Epithelial cell of esophagus (primary cell): ENCODE measurements around the gene MYBBP1A.

Source experiments
- DNase-seq: peaks from one replicate; pipeline ENCODE4 v3.0.0; 2010; ENCODE audit warnings: low read depth
- H3K4me3 ChIP-seq: 2 replicates; pipeline ENCODE4 v1.5.1; 2011; ENCODE audit warnings: mild to moderate bottlenecking, low read length, control low read depth
- TF ChIP-seq, protein P1 (sequence below): IDR thresholded peaks from 2 replicates; pipeline ENCODE4 v1.5.1; 2011; ENCODE audit warnings: low read depth, mild to moderate bottlenecking, low read length, control low read depth, inconsistent platforms; ENCODE audit not compliant: insufficient read depth; ENCODE audit errors: missing control alignments

MYBBP1A gene

DNA sequence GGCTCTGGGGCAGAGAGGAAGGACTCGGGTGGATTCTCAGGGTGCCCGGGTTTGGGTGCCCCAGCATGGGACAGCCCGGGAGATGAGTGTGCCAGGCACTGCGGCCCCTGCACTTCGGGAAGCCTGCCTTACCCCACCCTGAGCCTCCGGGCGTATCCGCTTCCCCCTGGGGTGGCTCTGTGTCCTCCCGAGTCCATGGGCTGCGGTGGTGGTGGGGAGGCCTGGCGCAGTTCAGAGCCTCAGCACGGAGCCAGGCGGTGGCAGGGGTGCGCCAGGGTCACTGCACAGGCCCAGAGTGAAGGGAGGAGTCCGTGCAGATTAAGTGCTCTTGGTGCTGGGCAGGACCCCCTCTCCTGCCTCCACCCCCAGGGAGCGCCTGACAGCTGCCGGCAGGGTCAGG lies 20.7 kb downstream of the MYBBP1A start:
- DNase-seq = no peak
- no peak overlapping the region for H3K4me3 ChIP-seq
- TF ChIP-seq, protein P1, sequence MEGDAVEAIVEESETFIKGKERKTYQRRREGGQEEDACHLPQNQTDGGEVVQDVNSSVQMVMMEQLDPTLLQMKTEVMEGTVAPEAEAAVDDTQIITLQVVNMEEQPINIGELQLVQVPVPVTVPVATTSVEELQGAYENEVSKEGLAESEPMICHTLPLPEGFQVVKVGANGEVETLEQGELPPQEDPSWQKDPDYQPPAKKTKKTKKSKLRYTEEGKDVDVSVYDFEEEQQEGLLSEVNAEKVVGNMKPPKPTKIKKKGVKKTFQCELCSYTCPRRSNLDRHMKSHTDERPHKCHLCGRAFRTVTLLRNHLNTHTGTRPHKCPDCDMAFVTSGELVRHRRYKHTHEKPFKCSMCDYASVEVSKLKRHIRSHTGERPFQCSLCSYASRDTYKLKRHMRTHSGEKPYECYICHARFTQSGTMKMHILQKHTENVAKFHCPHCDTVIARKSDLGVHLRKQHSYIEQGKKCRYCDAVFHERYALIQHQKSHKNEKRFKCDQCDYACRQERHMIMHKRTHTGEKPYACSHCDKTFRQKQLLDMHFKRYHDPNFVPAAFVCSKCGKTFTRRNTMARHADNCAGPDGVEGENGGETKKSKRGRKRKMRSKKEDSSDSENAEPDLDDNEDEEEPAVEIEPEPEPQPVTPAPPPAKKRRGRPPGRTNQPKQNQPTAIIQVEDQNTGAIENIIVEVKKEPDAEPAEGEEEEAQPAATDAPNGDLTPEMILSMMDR = no peak

DNA sequence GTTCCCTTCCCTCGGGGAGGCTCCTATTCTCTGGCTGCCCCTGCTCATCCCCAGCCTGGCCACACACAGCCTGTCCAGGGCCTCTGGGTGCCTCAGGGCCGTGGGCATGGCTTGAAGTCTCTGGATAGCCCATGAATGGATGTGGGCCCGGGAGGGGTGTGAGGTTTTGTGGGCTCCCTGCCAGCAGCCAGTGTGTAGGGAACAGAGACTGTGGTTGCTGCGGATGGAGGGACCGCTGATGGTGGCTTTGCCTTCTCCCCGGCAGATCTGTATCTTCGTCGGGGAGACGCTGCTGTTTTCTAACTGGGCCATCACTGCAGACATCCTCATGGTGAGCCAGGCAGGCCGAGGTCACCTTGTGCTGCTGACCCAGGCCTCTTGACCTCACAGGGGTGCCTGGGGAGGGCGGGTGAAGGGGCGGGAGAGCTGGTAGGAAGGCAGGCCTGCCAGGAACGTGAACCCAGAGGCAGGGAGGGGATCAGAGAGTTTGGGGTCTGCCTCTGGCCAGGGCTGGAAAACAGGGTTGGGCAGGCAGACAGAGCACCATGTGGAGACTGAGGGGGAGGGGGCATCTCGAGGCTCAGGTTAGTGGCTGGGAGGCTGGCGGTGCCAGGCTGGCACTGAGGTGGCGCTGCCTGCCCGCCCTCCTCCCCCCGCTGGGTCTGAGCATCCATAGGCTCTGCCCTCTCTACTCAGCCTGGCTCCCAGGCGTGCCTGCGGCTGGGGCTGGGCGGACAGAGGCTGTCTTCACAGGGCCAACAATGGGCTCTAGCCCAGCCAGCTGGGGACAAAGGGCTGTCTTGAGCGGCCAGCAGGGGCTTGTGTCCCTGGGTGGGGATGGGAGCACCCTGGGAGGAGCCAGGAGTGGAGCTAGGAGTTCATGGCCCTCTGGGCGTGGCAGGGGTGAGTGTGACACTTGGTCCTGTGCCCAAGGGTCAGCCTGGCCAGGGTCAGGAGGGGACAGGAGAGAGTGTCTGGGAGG lies 21.4 kb downstream of the MYBBP1A start:
- no peak for DNase-seq
- TF ChIP-seq, protein P1 = no peak

DNA sequence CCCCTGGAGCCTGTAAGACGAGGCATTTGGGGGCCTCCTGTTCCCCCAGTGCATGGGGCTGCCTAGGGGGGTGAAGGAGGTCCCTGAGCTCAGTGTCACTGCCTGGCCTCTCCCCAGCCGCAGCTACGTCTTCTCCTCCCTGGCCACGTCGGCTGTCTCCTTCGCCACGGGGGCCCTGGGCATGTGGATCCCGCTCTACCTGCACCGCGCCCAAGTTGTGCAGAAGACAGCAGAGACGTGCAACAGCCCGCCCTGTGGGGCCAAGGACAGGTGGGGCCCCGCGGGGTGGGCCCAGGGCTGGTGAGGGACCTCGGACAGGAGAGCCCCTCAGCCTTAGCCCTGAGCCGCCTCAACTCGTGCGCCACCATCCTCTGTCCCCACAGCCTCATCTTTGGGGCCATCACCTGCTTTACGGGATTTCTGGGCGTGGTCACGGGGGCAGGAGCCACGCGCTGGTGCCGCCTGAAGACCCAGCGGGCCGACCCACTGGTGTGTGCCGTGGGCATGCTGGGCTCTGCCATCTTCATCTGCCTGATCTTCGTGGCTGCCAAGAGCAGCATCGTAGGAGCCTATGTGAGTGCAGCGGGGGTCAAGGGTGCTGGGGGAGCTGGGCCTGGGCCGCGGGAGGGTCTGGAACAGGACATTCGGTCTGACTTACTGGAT lies 22.2 kb downstream of the MYBBP1A start:
- TF ChIP-seq, protein P1 = no peak
- no peak overlapping the region for H3K4me3 ChIP-seq
- no peak for DNase-seq

More for the DNA sequence above, 21.4 kb downstream of the MYBBP1A start:
- H3K4me3 ChIP-seq = no peak overlapping the region

DNA sequence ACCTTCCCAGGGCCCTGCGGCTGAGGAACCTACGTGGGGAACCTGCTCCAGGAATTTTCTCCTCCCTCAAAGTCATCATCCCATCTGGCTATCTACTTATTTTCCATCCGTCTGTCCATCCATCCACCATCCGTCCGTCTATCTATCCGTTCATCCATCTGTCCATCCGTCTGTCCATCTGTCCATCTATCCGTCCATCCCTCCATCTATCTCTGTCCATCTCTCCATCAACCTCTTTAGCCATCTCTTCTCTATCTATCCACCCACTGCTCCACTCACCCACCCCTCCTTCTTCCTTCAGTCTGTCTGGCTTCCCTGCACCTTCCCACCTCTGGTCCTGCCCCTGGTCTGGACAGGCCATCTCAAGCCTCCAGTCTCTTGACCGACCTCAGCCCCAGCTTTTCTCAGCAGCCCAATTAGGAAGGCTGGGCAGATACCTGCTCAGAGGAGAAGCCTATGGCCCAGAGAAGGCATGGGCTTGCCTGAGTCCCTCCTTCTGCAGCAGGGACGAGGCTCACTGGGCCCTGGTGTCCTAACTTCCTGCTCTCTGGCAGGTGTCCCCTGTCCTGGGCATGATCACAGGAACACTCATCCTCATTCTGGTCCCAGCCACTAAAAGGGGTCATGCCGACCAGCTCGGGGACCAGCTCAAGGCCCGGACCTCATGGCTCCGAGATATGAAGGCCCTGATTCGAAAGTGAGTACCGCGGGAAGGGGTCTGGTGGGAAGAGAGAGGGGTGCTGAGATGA lies 23.0 kb downstream of the MYBBP1A start:
- H3K4me3 ChIP-seq = no peak overlapping the region
- TF ChIP-seq, protein P1 = no peak
- DNase-seq = no peak

DNA sequence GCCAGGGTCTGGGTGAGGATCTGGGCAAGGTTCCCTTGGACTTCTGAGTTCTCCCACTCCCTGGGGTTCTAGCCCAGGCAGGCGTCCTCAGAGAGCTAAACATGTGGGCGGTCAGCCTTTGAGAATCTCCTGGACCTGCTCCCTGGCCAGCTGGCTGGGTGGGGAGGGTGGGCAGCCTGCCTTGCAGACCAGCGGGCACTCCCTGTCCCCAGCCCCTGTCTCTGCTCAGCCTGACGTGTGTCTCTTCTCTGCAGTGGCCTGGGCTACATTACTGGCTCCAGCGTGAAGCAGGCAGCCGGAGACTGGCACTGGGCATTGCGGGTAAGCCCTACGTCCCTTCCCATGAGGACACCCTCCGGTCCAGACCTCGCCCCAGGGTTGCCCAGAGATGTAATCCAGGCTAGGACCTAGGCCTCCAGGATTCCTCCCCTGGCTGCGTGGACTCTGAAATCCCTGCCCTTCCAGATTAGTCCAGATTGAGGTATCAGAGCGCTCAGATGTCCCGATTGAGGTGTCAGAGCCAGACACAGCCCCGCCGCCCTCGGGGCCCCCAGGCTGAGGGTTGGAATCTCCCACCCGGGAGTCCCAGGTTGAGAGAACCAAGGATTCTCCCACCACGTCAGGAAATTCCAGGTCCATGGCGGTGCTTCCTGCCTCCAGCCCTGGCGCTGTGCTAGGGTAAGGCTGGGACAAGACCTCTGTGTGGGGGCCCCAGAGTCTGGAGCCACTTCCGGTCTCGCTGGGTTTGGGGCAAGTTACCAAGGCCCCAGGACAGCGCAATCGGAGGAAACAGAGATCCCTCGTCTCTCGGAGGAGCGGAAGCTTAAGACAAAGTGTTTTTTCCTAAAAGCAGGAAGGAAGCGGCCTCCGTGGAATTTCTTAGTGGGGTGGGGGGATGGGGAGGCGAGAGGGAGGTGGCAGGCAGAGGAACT lies 24.1 kb downstream of the MYBBP1A start:
- TF ChIP-seq, protein P1 = no peak
- no peak overlapping the region for H3K4me3 ChIP-seq
- no peak for DNase-seq

DNA sequence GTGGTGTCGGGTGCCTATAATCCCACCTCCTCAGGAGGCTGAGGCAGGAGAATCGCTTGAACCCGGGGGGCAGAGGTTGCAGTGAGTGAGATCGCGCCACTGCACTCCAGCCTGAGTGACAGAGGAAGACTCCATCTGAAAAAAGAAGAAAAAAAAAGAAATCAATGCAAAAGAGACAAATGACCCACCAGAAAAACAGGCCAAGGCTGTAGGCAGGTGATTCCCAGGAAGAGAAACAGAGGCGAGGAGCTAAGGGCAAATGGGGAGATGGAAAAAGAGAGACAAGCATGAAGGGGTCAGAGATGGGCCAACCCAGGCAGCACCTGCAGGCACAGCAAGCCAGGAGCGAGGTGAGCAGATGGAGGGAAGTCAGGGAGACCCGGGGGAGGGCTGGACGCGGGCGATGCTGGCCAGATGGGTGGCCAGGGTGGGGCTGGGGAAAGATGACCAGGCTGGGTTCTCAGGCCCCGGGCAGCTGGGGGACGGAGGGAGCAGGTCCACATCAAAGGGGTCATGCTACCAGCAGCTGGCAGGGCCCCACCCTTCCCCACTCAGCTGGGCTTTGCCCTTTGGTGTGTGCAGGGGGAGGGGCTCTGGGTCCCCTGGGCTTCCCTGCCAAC lies 25.5 kb downstream of the MYBBP1A start:
- no peak overlapping the region for H3K4me3 ChIP-seq
- no peak for DNase-seq
- TF ChIP-seq, protein P1 = no peak
